H1 (cell line): Measurements from ENCODE around the gene GADL1. TPM values are rescaled to one million over a fixed set of nuclear protein-coding genes. Genes with fewer than 3 reads are reported as not detected.

Source experiments
- CHD7 ChIP-seq: fragments of 300-600 bp; sonication (generic); IDR thresholded peaks from 2 replicates; pipeline ENCODE4 v1.7.1; 2012; ENCODE audit warnings: low read length, moderate library complexity, mild to moderate bottlenecking, inconsistent platforms; ENCODE audit not compliant: insufficient replicate concordance
- polyA plus RNA-seq, 7 experiments: library from polyadenylated mRNA; depleted of rRNA in 3 of 7; stranded (reverse) in 5 of 7; unstranded in 2 of 7; fragments of >200 nt in 5 of 7; fragments of 200-250 nt in 2 of 7; gene quantifications; 1 replicate in 5 of 7; 2 replicates in 1 of 7; 4 replicates in 1 of 7; pipeline versions ENCODE4 v1.2.1 to v1.2.3, GENCODE V29; 2011 to 2013; ENCODE audit warnings: missing spikeins in 2 of 7, mixed read lengths in 2 of 7
- total RNA-seq: library from RNA; stranded (reverse); fragmentation: NEBNext Ultra II Directional; extraction: Animal tissue kit (Norgen Biotek cat#: 25700); gene quantifications from 2 replicates; pipeline ENCODE4 v1.2.1, GENCODE V29; 2021

Gene GADL1
- total and polyA plus RNA-seq, 2 of the 8 experiments (the other 6 are each of a cell fraction or from before 2014, with no cell fraction given): 0.03 to 0.30 TPM

GRCh38 chr3:30919564-30919963, 25.1 kb upstream of the GADL1 start (continued):
- no peak for TF ChIP-seq CHD7
